HG02798 (cell line): ENCODE data around the gene KLF13.

Experiments used
- ATAC-seq: cut with Tn5 transposase; IDR thresholded peaks from one replicate; pipeline ENCODE4 v1.9.1; 2021; ENCODE audit warnings: mild to moderate bottlenecking; ENCODE audit not compliant: unreplicated experiment, poor library complexity

The KLF13 gene

GRCh38 chr15:31298707-31299172, 27.9 kb upstream of the KLF13 start:
- ATAC-seq, result no peak

DNA sequence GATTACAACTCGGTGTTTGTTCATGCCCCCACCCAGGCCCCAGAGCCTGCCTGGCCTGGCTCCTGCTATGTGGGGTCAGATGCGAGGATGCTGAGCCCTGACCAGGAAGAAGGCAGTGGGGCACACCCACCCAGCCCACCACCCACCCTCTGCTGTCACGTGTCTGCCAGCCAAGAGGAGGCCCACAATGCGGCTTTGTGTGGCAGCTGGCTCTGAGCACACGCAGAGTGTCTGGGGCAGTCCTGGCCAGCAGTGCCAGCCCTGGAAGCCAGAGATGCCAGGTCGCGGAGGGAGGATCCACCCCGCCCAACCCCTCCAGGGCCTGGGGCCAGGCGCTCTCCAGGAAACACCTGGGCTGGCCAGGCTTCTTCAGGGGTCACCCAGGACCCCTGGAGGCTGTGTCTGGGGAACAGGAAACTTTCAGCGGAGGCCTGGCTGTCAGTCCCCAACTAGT, 26.4 kb upstream of the KLF13 start:
- no peak for ATAC-seq

- no peak for ATAC-seq
Observed at GRCh38 chr15:31300981-31301672, 25.5 kb upstream of the KLF13 start.

- no peak for ATAC-seq
Observed at GRCh38 chr15:31301673-31301990, 25.0 kb upstream of the KLF13 start.

- ATAC-seq, result no peak
Observed at GRCh38 chr15:31302029-31302657, 24.5 kb upstream of the KLF13 start.

- ATAC-seq, result no peak
Observed at GRCh38 chr15:31302778-31303725, 23.6 kb upstream of the KLF13 start.

DNA sequence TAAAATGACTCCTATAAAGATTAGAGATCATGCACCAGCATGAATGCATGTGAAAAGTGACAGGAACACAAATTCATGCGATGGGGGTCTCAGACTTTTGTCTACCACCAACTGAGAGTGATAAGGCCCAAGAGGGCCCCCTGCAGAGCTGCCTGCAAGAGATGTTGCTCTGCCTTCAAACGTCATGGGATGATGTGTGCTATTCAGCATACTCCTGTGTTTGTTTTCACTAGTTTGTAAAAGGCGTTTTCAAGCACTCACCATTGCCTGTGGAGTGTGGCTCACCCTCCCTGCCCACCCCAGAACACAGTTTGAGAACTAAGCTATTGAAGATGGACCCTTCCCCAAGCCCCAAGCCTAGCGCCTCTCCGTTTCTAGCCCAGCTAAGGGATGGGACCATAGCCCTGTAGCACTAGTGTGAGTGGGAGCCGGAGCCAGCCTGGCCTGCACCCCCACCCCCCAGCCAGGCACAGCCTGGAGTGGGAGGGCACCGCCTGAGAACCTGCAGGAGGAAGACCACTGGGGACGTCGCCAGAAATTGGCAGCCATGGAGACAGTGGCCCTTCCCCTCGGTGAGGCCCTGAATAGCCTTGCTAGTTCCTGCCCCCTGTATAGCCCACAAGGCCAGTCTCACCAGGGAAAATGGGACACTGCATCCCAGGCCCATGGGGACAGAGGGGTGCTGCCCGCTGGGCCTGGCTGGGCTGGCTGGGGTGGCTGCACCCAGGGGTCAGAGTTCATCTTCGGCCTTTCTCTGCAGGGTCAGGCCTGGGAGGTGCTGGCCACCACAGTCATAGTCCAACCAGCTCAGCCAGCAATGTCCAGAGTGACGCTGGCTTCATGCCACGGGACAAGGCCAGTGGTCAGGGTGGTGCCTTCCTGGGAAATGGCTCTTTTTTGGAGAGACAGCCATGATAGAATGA, 22.6 kb upstream of the KLF13 start:
- ATAC-seq, result no peak

DNA sequence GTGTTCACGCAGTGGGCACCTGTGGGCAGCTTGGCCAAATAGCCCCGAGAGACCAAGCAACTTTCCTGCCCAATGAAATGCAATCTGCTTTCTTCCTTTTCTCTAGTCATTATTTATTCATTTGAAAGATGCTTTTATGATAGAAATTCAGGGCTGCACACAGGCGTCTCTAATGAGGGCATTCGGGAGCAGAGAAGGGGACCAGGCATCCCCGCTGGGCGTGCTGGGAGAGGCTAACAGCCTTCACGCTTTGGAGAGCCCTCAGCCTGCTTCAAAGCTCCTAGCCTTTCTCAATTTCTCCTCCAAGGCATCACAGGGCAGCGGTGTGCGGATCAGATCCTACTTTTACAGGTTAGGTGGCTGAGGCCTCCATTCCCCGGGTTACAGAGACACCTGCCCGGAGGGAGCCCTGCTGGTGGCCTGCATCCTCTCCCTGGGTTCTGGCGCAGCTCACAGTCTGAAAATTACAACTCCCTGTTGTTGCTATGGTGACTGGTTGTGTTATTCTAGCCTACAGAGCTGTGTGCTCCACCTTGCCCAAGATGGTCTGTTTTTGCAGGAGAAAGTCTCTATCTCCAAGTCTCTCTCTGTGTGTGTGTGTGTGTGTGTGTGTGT, 21.8 kb upstream of the KLF13 start:
- no peak for ATAC-seq

GRCh38 chr15:31305375-31305774, 21.3 kb upstream of the KLF13 start:
- ATAC-seq, result no peak

DNA sequence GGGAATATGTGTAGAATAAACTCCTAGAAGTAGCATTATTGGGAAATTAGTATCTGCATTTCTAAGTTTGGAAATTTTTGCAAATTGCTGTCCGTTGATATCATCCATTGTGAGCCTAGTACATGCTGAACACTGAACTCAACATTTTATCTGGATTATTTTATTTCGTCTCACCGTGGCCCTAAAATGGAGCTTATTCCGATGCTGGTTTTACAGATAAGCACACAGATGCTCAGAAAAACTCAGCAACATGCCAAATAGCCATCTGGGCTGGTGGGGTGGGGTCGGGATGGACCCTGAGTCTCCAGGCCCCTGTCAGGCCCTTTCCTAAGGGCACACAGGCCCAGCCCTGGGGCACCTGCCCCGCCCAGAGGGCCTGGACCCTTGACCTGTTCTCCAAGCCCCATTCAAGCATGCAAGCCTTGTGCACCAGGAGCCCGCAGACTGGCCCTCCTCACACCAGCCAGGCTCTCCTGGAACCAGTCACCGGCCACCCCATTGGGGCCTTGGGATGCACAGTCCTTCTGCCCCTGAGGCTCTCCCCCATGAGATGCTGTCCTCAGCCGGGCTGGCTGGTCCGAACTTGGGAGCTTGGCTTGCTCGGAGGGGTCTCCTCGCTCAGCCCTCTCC, 20.7 kb upstream of the KLF13 start:
- no peak for ATAC-seq

DNA sequence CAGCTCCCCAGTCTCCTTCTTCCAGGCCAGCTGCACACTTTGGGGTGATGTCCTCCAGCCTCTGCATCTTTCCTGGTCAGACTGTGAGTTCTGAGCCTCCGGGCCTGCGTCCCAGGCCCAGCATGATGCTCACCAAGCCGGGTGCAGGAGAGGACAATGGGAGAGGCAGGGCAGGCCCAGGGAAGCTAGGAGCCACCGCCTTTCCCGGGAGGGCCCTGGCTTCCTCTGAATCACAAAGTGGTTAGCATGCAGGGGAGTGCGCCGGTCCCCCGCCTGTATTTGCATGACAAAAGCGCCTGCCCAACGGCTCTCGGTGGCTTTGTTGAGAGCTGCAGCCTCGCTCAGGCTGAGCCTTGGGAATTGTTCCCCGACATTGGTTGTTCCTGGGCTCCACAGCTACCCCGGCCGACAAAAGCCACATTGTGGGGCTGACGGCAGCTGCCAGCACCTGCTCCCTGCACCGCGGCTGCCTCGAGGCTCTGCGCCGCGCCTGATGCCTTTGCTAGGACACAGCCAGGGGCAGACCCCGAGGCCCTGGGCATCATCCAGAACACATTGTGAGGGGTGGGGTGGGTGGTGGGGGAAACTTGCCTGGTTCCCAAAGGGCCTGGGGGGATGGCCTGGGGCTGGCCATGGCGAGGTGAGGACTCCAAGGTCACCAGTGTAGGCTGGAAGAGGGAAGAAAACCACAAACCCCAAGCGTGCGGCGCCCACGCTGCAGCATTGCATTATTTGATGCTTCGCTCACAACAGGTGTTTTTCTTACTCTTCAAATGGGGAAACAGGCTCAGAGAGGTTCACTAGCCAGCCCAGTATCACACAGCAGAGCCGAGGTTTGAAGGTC, 20.0 kb upstream of the KLF13 start:
- ATAC-seq, result no peak

DNA sequence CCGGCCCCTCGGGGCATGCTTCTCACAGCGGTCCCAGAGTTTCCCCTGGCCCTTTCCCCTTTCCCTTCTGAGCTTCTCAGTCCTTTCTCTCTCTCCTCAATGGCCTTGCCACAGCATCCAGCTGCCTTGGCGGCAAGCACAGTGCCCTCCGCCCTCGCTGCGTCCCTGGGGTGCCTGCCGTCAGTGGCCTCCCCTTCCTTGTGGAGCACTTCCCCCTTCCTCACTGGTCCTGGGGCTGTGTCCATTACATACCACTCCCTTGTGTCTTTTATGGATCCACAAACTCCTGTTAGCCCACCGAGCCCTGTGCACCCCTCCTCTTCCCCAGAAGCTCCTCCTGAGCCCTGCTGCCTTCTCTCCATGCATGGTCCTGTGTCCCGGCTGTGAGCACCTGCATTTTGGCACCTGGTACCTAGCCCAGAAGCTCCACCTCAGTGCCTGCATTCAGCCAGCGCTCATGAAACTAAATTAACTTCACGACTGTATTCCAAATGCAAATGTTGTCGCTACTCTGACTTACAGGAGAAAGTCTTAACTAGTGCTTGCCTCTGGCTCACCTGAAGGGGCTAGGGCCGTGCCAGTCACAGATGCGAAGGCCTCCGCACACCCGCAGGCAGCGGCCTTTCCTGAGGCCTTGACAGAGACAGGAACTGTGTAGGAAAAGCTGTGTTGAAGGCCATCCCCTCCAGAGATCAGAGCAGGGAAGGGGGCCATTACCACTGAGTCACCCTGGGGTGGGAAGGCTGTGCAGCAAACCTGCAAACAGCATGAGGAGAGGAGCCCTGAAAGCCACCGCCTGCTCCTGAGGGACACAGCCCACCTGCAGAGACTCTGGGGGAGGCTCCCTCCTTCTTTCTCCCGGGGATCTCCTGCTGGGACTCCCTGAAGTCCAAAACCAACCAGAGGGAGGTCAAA, 19.1 kb upstream of the KLF13 start:
- ATAC-seq, result no peak

GRCh38 chr15:31308185-31308639, 18.4 kb upstream of the KLF13 start:
- peak; percentile 57 for ATAC-seq

DNA sequence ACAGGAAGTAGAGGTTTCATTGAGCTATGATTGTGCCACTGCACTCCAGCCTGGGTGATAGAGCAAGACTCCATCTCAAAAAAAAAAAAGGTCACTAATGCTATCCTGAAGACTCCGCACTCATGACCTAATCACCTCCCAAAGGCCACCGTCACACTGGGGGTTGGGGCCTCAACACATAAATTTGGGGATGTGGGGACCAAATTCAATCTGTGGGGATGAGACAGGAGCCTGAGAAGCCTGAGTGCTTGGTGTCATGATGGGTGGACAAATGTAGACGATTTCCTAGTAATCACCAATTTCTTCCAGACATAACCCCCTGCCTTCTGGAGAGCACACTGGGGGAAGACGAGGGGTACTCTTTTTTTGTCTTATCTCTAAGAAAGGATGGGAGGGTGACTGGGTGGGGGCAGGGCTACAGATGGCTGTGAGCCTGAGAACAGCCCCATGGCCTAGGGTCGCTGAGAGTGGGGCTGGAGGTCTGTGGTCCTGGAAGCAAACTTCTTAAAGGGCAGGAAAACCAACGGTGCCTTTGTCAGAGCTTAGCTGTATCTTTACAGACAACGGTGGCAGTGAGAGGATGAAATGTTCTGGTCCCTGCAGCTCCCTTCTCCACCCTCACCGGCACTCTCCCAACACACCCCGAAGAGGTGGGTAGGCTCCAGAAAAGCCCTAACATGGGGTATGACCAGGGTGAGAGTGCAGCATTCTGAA, 16.6 kb upstream of the KLF13 start:
- no peak for ATAC-seq

- ATAC-seq, result no peak
Observed at GRCh38 chr15:31311735-31312619, 14.7 kb upstream of the KLF13 start.

GRCh38 chr15:31313223-31313622, 13.4 kb upstream of the KLF13 start:
- no peak for ATAC-seq
